Measurements from ENCODE around the gene CIDEA. TPM values are rescaled to one million over a fixed set of nuclear protein-coding genes. Genes with fewer than 3 reads are reported as not detected.

CIDEA gene
- total RNA-seq, 1 experiment from 2014 or later, result 0.50 TPM

- ATAC-seq, result no peak
- ChIA-PET CTCF (interaction anchor here (2.0 to 3.4 kb wide), 3 partner anchors 15 to 41 kb away, joined by 5 to 32 read pairs (median 9); no protein-coding TSS in a partner anchor), POLR2A (no interaction called here)
Measured at GRCh38 chr18:12312976-12313375, 58.8 kb downstream of the CIDEA start.

GRCh38 chr18:12313530-12314245 lies 59.5 kb downstream of the CIDEA start:
- ATAC-seq (peak; percentile 48), DNase-seq (ENCODE audit: low spot score) (no peak)
- peaks cover 8% of the 10 kb centered on the region for H3K9me3 Mint-ChIP-seq
- peak overlapping the region; percentile 5; the same call in 1 of the 2 replicates for H3K27ac Mint-ChIP-seq
- CTCF ChIA-PET, result interaction anchor here (1.0 to 3.4 kb wide), 5 partner anchors 13 to 47 kb away, joined by 3 to 32 read pairs (median 6); no protein-coding TSS in a partner anchor
- H3K36me3 Mint-ChIP-seq, result peaks cover 60% of the 10 kb centered on the region
- POLR2A ChIA-PET, result interaction anchor here (0.5 to 1.5 kb wide), 4 partner anchors 35 to 280 kb away, joined by 3 to 5 read pairs (median 4); partner anchors contain the start of gene AFG3L2
- no peak overlapping the region for H3K4me3 Mint-ChIP-seq
- H3K4me1 Mint-ChIP-seq, result peaks cover 25% of the 10 kb centered on the region
- no peaks in the 10 kb centered on the region for H3K27me3 Mint-ChIP-seq (ENCODE audit: low read depth)
- no peak for TF ChIP-seq USF1 (CRISPR knock-in tag; IDR thresholded peaks at IDR 0.05)
- TF ChIP-seq IRF1 (CRISPR knock-in tag; IDR thresholded peaks at IDR 0.05), result no peak
- no peak for TF ChIP-seq OVOL2 (CRISPR knock-in tag; IDR thresholded peaks at IDR 0.05; ENCODE audit: borderline replicate concordance)
- no peak for TF ChIP-seq TCF7 (CRISPR knock-in tag; IDR thresholded peaks at IDR 0.05; ENCODE audit: low read depth)
- no peak for TF ChIP-seq GRHL2 (CRISPR knock-in tag; IDR thresholded peaks at IDR 0.05; ENCODE audit: insufficient replicate concordance, severe bottlenecking)
- TF ChIP-seq SMAD3 (CRISPR knock-in tag; IDR thresholded peaks at IDR 0.05; ENCODE audit: borderline replicate concordance), result no peak
- TF ChIP-seq PREB (CRISPR knock-in tag; IDR thresholded peaks at IDR 0.05; ENCODE audit: borderline replicate concordance), result no peak
- TF ChIP-seq ZNF281 (CRISPR knock-in tag; IDR thresholded peaks at IDR 0.05), result no peak
- TF ChIP-seq CREB1 (CRISPR knock-in tag; IDR thresholded peaks at IDR 0.05), result no peak
- no peak for TF ChIP-seq NR3C1 (CRISPR knock-in tag; conservative IDR thresholded peaks at IDR 0.05; ENCODE audit: low read depth)
- TF ChIP-seq EMX1 (CRISPR knock-in tag; IDR thresholded peaks at IDR 0.05), result no peak

More at GRCh38 chr18:12312976-12313375, 58.8 kb downstream of the CIDEA start:
- Mint-ChIP-seq H3K9me3 (peaks cover 8% of the 10 kb centered on the region), H3K4me1 (peaks cover 25% of the 10 kb centered on the region), H3K4me3 (no peak overlapping the region), H3K27me3 (ENCODE audit: low read depth) (no peaks in the 10 kb centered on the region), H3K27ac (no peak overlapping the region; the same call in 1 of the 2 replicates), H3K36me3 (peaks cover 55% of the 10 kb centered on the region)
- DNase-seq (ENCODE audit: low spot score), result no peak
- no peak for TF ChIP-seq TEAD1 (CRISPR knock-in tag; IDR thresholded peaks at IDR 0.05)
- no peak for TF ChIP-seq E2F1 (CRISPR knock-in tag; IDR thresholded peaks at IDR 0.05)
- no peak for TF ChIP-seq SP1 (CRISPR knock-in tag; conservative IDR thresholded peaks at IDR 0.05)
- no peak for TF ChIP-seq MAX (CRISPR knock-in tag; IDR thresholded peaks at IDR 0.05)
- TF ChIP-seq ERG (CRISPR knock-in tag; IDR thresholded peaks at IDR 0.05), result no peak
- no peak for TF ChIP-seq ZNF671 (CRISPR knock-in tag; IDR thresholded peaks at IDR 0.05)
- TF ChIP-seq IRF1 (CRISPR knock-in tag; IDR thresholded peaks at IDR 0.05), result no peak
- no peak for TF ChIP-seq ZNF416 (CRISPR knock-in tag; IDR thresholded peaks at IDR 0.05)
- no peak for TF ChIP-seq TCF7 (CRISPR knock-in tag; IDR thresholded peaks at IDR 0.05; ENCODE audit: low read depth)
- no peak for TF ChIP-seq MLX (CRISPR knock-in tag; IDR thresholded peaks at IDR 0.05)
